H9 (cell line): ENCODE data around the gene SPOCD1. TPM values are rescaled to one million over a fixed set of nuclear protein-coding genes. Genes with fewer than 3 reads are reported as not detected.
A peak's percentile ranks its signal among the peaks of the same experiment; 100 is the strongest.

Source experiments
- DNase-seq: peaks from one replicate; pipeline ENCODE4 v3.0.0-alpha.2; 2017
- H2AFZ ChIP-seq: one replicate; pipeline ENCODE4 v1.6.1; 2013; ENCODE audit warnings: mild to moderate bottlenecking, low read length, control low read depth, moderate library complexity
- H2AK5ac ChIP-seq: 2 replicates; pipeline ENCODE4 v1.6.1; 2013; ENCODE audit warnings: low read length, control low read depth, mixed read lengths; ENCODE audit not compliant: insufficient read length
- H2BK120ac ChIP-seq: one replicate; pipeline ENCODE4 v1.6.1; 2013; ENCODE audit warnings: low read depth, mild to moderate bottlenecking, low read length, control low read depth, inconsistent platforms; ENCODE audit not compliant: poor library complexity, severe bottlenecking
- H2BK12ac ChIP-seq: 2 replicates; pipeline ENCODE4 v1.6.1; 2013; ENCODE audit warnings: low read length, control low read depth, mixed read lengths, low read depth; ENCODE audit not compliant: insufficient read length
- H2BK15ac ChIP-seq: 2 replicates; pipeline ENCODE4 v1.6.1; 2013; ENCODE audit warnings: low read depth, low read length, control low read depth
- H2BK20ac ChIP-seq: one replicate; pipeline ENCODE4 v1.6.1; 2013; ENCODE audit warnings: low read depth, mild to moderate bottlenecking, low read length, control low read depth, inconsistent platforms; ENCODE audit not compliant: poor library complexity, severe bottlenecking
- H2BK5ac ChIP-seq: 2 replicates; pipeline ENCODE4 v1.6.1; 2013; ENCODE audit warnings: low read length, control low read depth, mixed read lengths; ENCODE audit not compliant: insufficient read length
- H3K14ac ChIP-seq: 2 replicates; pipeline ENCODE4 v1.6.1; 2013; ENCODE audit warnings: low read length, control low read depth; ENCODE audit not compliant: insufficient read depth
- H3K18ac ChIP-seq: 2 replicates; pipeline ENCODE4 v1.6.1; 2013; ENCODE audit warnings: low read depth, mild to moderate bottlenecking, mixed read lengths, low read length, control low read depth; ENCODE audit not compliant: insufficient read length
- H3K23ac ChIP-seq: 2 replicates; pipeline ENCODE4 v1.6.1; 2013; ENCODE audit warnings: low read length, control low read depth, mixed read lengths, low read depth; ENCODE audit not compliant: insufficient read length
- H3K23me2 ChIP-seq: 2 replicates; pipeline ENCODE4 v1.6.1; 2013; ENCODE audit warnings: low read depth, mild to moderate bottlenecking, mixed read lengths, low read length, control low read depth; ENCODE audit not compliant: insufficient read length, poor library complexity, severe bottlenecking
- H3K27ac ChIP-seq: 2 replicates; pipeline ENCODE4 v1.5.1; 2013; ENCODE audit warnings: low read length, control low read depth, mixed read lengths, low read depth; ENCODE audit not compliant: insufficient read length
- H3K27me3 ChIP-seq: 2 replicates; pipeline ENCODE4 v1.6.1; 2013; ENCODE audit warnings: low read length, control low read depth, inconsistent platforms; ENCODE audit not compliant: insufficient read depth
- H3K4ac ChIP-seq: 2 replicates; pipeline ENCODE4 v1.6.1; 2013; ENCODE audit warnings: low read depth, mild to moderate bottlenecking, control low read depth, inconsistent platforms, low read length, moderate library complexity
- H3K4me1 ChIP-seq: 2 replicates; pipeline ENCODE4 v1.6.1; 2013; ENCODE audit warnings: low read length, control low read depth, inconsistent platforms; ENCODE audit not compliant: insufficient read depth
- H3K4me2 ChIP-seq: 2 replicates; pipeline ENCODE4 v1.6.1; 2013; ENCODE audit warnings: low read length, control low read depth, mixed read lengths; ENCODE audit not compliant: insufficient read length, insufficient read depth
- H3K56ac ChIP-seq: 2 replicates; pipeline ENCODE4 v1.6.1; 2013; ENCODE audit warnings: low read depth, mild to moderate bottlenecking, mixed read lengths, low read length, control low read depth; ENCODE audit not compliant: insufficient read length
- H3K79me1 ChIP-seq: 2 replicates; pipeline ENCODE4 v1.6.1; 2013; ENCODE audit warnings: low read depth, mild to moderate bottlenecking, moderate library complexity, low read length, control low read depth, inconsistent platforms; ENCODE audit not compliant: insufficient read depth, poor library complexity, severe bottlenecking
- H3K79me2 ChIP-seq: 2 replicates; pipeline ENCODE4 v1.6.1; 2013; ENCODE audit warnings: low read length, control low read depth, inconsistent platforms; ENCODE audit not compliant: insufficient read depth
- H3K9ac ChIP-seq: 2 replicates; pipeline ENCODE4 v1.6.1; 2013; ENCODE audit warnings: low read length, control low read depth, mixed read lengths; ENCODE audit not compliant: insufficient read length; ENCODE audit errors: extremely low read depth
- H3K9me3 ChIP-seq: one replicate; pipeline ENCODE4 v1.6.1; 2013; ENCODE audit warnings: low read depth, low read length, inconsistent platforms; ENCODE audit not compliant: control insufficient read depth
- H3T11ph ChIP-seq: one replicate; pipeline ENCODE4 v1.6.1; 2013; ENCODE audit warnings: mild to moderate bottlenecking, low read length, control low read depth, inconsistent platforms
- H4K20me1 ChIP-seq: one replicate; pipeline ENCODE4 v1.6.1; 2013; ENCODE audit not compliant: control insufficient read depth, insufficient read length, insufficient read depth
- H4K5ac ChIP-seq: 2 replicates; pipeline ENCODE4 v1.6.1; 2013; ENCODE audit warnings: low read depth, mild to moderate bottlenecking, mixed read lengths, low read length, control low read depth; ENCODE audit not compliant: insufficient read length
- H4K8ac ChIP-seq: replicated peaks from 2 replicates; pipeline ENCODE4 v1.6.1; 2013; ENCODE audit warnings: low read length, control low read depth, mixed read lengths, low read depth; ENCODE audit not compliant: insufficient read length
- H4K91ac ChIP-seq: 2 replicates; pipeline ENCODE4 v1.6.1; 2013; ENCODE audit warnings: low read depth, mild to moderate bottlenecking, moderate library complexity, mixed read lengths, low read length, control low read depth; ENCODE audit not compliant: insufficient read length
- H3K27ac Mint-ChIP-seq, 3 experiments: 2 replicates in 2 of 3; 3 replicates in 1 of 3; pipeline ENCODE4 v1.8.0; 2020 to 2021; ENCODE audit warnings: mixed read lengths in 3 of 3, mild to moderate bottlenecking in 1 of 3, moderate library complexity in 1 of 3
- H3K27me3 Mint-ChIP-seq: 2 replicates; pipeline ENCODE4 v1.8.0; 2021; ENCODE audit warnings: low read depth, mild to moderate bottlenecking, moderate library complexity, mixed read lengths
- H3K36me3 Mint-ChIP-seq, 3 experiments: 2 replicates in 2 of 3; 3 replicates in 1 of 3; pipeline ENCODE4 v1.8.0; 2020 to 2021; ENCODE audit warnings: low read depth in 3 of 3, mixed read lengths in 3 of 3; ENCODE audit not compliant: insufficient read depth in 1 of 3
- H3K4me1 Mint-ChIP-seq, 2 experiments: 2 replicates each; pipeline ENCODE4 v1.8.0; 2020; ENCODE audit warnings: mixed read lengths in 2 of 2
- H3K4me3 Mint-ChIP-seq, 2 experiments: 2 replicates in 1 of 2; 3 replicates in 1 of 2; pipeline ENCODE4 v1.8.0; 2020 to 2021; ENCODE audit warnings: mild to moderate bottlenecking in 2 of 2, mixed read lengths in 2 of 2, moderate library complexity in 1 of 2
- H3K9me3 Mint-ChIP-seq, 2 experiments: 2 replicates in 1 of 2; 3 replicates in 1 of 2; pipeline ENCODE4 v1.8.0; 2020; ENCODE audit warnings: mild to moderate bottlenecking in 2 of 2, mixed read lengths in 2 of 2, moderate library complexity in 1 of 2
- WGBS: extraction: QIAGEN DNeasy Blood & Tissue Kit; methylation state at CpG from one replicate; pipeline ENCODE4 v1.1.7; 2013; ENCODE audit warnings: missing lambda C conversion rate, low lambda C conversion rate, mixed read lengths; ENCODE audit not compliant: insufficient read length; ENCODE audit errors: extremely low coverage; 5-methylcytosine and 5-hydroxymethylcytosine counted together
- total RNA-seq: library from RNA; stranded (reverse); gene quantifications from 2 replicates; pipeline ENCODE4 v1.2.1, GENCODE V29; 2021
- TF ChIP-seq, protein P1 (sequence below): fragments of 200-600 bp; sonication (generic); conservative IDR thresholded peaks from 3 replicates; pipeline ENCODE4 v1.8.0; 2021; ENCODE audit warnings: antibody characterized with exemption, mild to moderate bottlenecking

SPOCD1 gene
- total RNA-seq, 1 experiment from 2014 or later = 1.5 TPM

DNA sequence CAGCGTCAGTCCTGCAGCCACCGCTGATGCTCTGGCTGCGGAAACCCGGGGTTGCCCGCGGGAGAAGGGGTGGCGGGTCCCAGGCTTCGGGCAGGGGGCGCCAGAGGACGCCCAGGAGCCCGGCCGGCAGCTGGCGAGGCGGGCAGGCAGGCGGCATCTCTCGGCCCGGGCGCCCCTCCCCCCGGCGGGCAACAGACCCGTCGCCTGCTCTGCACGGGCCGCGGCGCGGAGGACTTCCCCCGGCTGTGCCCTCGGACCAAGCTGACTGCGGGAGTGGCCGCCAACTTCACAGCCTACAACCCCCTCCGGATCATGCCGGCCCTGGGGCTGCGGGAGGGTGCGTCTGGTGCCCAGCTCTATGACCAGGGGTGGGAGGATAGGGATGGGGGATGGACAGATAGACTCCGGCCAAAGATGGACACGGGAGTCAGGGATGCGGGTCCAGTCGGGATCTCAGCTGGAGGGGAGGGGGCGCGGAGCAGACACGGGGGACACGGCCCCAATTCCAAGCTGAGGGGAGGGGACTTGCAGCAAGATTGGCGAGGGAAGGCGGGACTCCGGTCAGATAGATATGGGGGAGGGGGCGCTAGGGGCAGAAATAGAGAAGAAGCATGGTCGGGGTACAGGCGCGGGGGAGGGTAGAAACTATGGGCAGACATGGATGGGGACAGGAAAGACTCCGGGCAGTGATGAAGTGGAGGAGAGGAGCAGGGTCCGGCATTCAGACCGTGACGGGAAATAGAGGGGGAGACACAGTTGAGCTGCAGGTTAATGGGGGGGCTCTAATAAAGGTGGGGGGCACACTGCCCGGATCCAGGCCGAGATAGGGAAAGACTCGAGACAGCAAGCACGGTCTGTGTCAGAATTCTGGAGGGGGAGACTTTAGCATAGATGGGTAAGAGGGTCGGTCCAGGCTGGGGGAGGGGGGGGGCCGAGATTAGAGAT lies 52.8 kb downstream of the SPOCD1 start:
- H3K4me3 Mint-ChIP-seq = peak overlapping the region; percentile 71 to 93
- Histone ChIP-seq H3K79me2 (no peaks in the 10 kb centered on the region), H3K4me1 (peaks cover 6% of the 10 kb centered on the region; the same call in 1 of the 2 replicates), H3K4ac (no peak overlapping the region), H3T11ph (no peak overlapping the region), H3K79me1 (no peaks in the 10 kb centered on the region), H3K23ac (no peak overlapping the region), H4K20me1 (no peaks in the 10 kb centered on the region), H3K9me3 (no peaks in the 10 kb centered on the region), H4K8ac (no peak overlapping the region), H4K5ac (no peak overlapping the region), H3K56ac (no peak overlapping the region), H2BK15ac (no peak overlapping the region), H2BK20ac (no peak overlapping the region), H3K9ac (no peak overlapping the region), H3K23me2 (peaks cover 10% of the 10 kb centered on the region), H2BK120ac (no peak overlapping the region), H2AFZ (no peak overlapping the region), H2BK12ac (no peak overlapping the region), H3K18ac (no peak overlapping the region), H3K14ac (no peak overlapping the region), H2BK5ac (no peak overlapping the region), H4K91ac (no peak overlapping the region), H3K27me3 (peaks cover 2% of the 10 kb centered on the region; the same call in 1 of the 2 replicates), H3K4me2 (peak overlapping the region; percentile 73), H2AK5ac (no peak overlapping the region), H3K27ac (no peak overlapping the region)
- TF ChIP-seq, protein P1, sequence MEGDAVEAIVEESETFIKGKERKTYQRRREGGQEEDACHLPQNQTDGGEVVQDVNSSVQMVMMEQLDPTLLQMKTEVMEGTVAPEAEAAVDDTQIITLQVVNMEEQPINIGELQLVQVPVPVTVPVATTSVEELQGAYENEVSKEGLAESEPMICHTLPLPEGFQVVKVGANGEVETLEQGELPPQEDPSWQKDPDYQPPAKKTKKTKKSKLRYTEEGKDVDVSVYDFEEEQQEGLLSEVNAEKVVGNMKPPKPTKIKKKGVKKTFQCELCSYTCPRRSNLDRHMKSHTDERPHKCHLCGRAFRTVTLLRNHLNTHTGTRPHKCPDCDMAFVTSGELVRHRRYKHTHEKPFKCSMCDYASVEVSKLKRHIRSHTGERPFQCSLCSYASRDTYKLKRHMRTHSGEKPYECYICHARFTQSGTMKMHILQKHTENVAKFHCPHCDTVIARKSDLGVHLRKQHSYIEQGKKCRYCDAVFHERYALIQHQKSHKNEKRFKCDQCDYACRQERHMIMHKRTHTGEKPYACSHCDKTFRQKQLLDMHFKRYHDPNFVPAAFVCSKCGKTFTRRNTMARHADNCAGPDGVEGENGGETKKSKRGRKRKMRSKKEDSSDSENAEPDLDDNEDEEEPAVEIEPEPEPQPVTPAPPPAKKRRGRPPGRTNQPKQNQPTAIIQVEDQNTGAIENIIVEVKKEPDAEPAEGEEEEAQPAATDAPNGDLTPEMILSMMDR = peak; percentile 84
- H3K27me3 Mint-ChIP-seq = peaks cover 43% of the 10 kb centered on the region
- no CpG with 5 or more reads among the region's 60 CpGs for WGBS
- no peak overlapping the region for H3K27ac Mint-ChIP-seq
- DNase-seq = peak; percentile 90
- peaks cover 46 to 70% of the 10 kb centered on the region in 2 experiments for H3K4me1 Mint-ChIP-seq
- H3K9me3 Mint-ChIP-seq = no peaks in the 10 kb centered on the region; a peak in 2 of 5 replicates
- no peaks in the 10 kb centered on the region for H3K36me3 Mint-ChIP-seq
